G401 (cell line): ENCODE measurements around the gene HS6ST2. TPM values are rescaled to one million over a fixed set of nuclear protein-coding genes. Genes with fewer than 3 reads are reported as not detected.

Experiments
- DNase-seq: peaks from one replicate; pipeline ENCODE4 v3.0.0-alpha.2; 2015; ENCODE audit warnings: low spot score
- in situ Hi-C: cut with HindIII; loops from 2 replicates; pipeline ENCODE4 v1.10.0; 2016; ENCODE audit warnings: low sequenced_read_pairs, mixed read lengths
- total RNA-seq: library from RNA; depleted of rRNA; stranded (reverse); fragments of >200 nt; shearing (Covaris generic); gene quantifications from 2 replicates; pipeline ENCODE4 v1.2.3, GENCODE V29; 2014

The HS6ST2 gene
- total RNA-seq, 1 experiment from 2014 or later, result 103 TPM

GRCh38 chrX:132716006-132716405 lies 242.4 kb downstream of the HS6ST2 start:
- DNase-seq, result no peak
- in situ Hi-C loops, result no loop called here

GRCh38 chrX:132714913-132715312 lies 243.5 kb downstream of the HS6ST2 start:
- in situ Hi-C loops, result no loop called here
- DNase-seq, result no peak

GRCh38 chrX:132712350-132712749 lies 246.1 kb downstream of the HS6ST2 start:
- DNase-seq, result no peak
- in situ Hi-C loops, result no loop called here

GRCh38 chrX:132710656-132711155 lies 247.7 kb downstream of the HS6ST2 start:
- in situ Hi-C loops, result no loop called here
- no peak for DNase-seq

GRCh38 chrX:132708529-132708928 lies 249.9 kb downstream of the HS6ST2 start:
- no peak for DNase-seq
- in situ Hi-C loops, result no loop called here

GRCh38 chrX:132704769-132705168 lies 253.7 kb downstream of the HS6ST2 start:
- in situ Hi-C loops, result no loop called here
- DNase-seq, result no peak

- in situ Hi-C loops, result no loop called here
- no peak for DNase-seq
Measured at GRCh38 chrX:132694382-132694781, 264.0 kb downstream of the HS6ST2 start.

GRCh38 chrX:132692526-132692925 lies 265.9 kb downstream of the HS6ST2 start:
- DNase-seq, result no peak
- in situ Hi-C loops, result no loop called here

GRCh38 chrX:132692066-132692465 lies 266.4 kb downstream of the HS6ST2 start:
- DNase-seq, result no peak
- in situ Hi-C loops, result no loop called here

GRCh38 chrX:132689612-132690563 lies 268.5 kb downstream of the HS6ST2 start:
- no peak for DNase-seq
- in situ Hi-C loops, result no loop called here

GRCh38 chrX:132685276-132685675 lies 273.2 kb downstream of the HS6ST2 start:
- no peak for DNase-seq
- in situ Hi-C loops, result no loop called here

- no peak for DNase-seq
- in situ Hi-C loops, result no loop called here
Measured at GRCh38 chrX:132677233-132677716, 281.2 kb downstream of the HS6ST2 start.

GRCh38 chrX:132676561-132677186 lies 281.8 kb downstream of the HS6ST2 start:
- in situ Hi-C loops, result no loop called here
- DNase-seq, result no peak

GRCh38 chrX:132676102-132676501 lies 282.3 kb downstream of the HS6ST2 start:
- in situ Hi-C loops, result no loop called here
- DNase-seq, result no peak

GRCh38 chrX:132673331-132673730 lies 285.1 kb downstream of the HS6ST2 start:
- in situ Hi-C loops, result no loop called here
- DNase-seq, result no peak

- DNase-seq, result no peak
- in situ Hi-C loops, result no loop called here
Measured at GRCh38 chrX:132671229-132671641, 287.2 kb downstream of the HS6ST2 start.

- no peak for DNase-seq
- in situ Hi-C loops, result no loop called here
Measured at GRCh38 chrX:132669142-132669541, 289.3 kb downstream of the HS6ST2 start.

GRCh38 chrX:132668178-132668577 lies 290.3 kb downstream of the HS6ST2 start:
- in situ Hi-C loops, result no loop called here

GRCh38 chrX:132665676-132666075 lies 292.8 kb downstream of the HS6ST2 start:
- DNase-seq, result peak; percentile 69
- in situ Hi-C loops, result no loop called here

More at GRCh38 chrX:132668178-132668577, 290.3 kb downstream of the HS6ST2 start:
- no peak for DNase-seq

- no peak for DNase-seq
- in situ Hi-C loops, result no loop called here
Measured at GRCh38 chrX:132664273-132664672, 294.2 kb downstream of the HS6ST2 start.
